Measurements from ENCODE around the gene PAK4.
"Not testable (repeated sequence)": the region's sequence is repeated elsewhere in the genome, so short reads cannot be mapped to it uniquely, and the experiment has no call there.

Gene PAK4

DNA sequence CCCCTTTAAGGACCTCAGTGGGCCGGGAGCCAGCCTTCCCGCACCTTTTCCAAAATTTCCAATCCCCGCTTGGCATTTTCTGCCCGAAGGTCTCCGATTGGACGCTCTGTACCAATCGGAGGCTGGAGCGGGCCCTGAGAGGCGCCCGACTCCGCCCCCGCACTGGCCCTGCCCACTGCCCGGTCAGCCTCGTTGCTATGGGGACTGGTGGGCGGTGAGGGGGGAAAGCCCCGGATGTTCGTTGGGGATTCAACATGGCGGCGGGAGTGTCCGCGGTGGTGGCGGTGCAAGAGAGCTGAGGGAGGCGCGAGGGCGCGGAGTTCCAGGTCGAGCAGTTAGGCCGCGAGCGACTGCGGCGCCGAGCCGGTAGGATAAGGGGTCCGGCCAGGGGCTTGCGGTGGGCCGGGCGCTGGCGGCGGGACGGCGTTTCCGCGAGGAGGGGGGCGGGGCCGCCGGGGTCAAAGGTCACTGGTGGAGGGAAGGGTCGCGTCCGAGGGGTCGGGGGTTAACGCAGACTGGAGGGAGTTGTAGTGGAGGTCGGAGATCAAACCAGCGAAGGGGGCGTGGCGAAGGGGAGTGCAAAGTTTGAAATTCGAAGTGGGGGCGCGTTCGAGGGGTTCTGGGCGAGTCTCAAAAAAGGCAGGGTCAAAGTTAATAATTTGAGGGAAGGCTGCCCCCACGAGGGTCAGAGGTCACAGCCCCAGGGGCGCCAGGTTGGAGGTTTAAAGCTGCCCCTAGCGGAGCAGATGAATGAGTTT, at the start of gene PAK4:
TSS of gene PAK4 (plus strand) at position 233 of the 758 bp plus-strand sequence. CDS start 43,768 bp downstream, outside the sequence.
- in situ Hi-C loops (cut with MboI; ENCODE audit: low sequenced_read_pairs): no loop called here

- in situ Hi-C loops (cut with MboI; ENCODE audit: low sequenced_read_pairs): no loop called here
These were observed 48.3 kb upstream of the PAK4 start for GRCh38 chr19:39077323-39077722.

- in situ Hi-C loops (cut with MboI; ENCODE audit: low sequenced_read_pairs): no loop called here
These were observed 47.0 kb upstream of the PAK4 start for GRCh38 chr19:39078436-39079200.

- in situ Hi-C loops (cut with MboI; ENCODE audit: low sequenced_read_pairs): no loop called here
These were observed 45.2 kb upstream of the PAK4 start for GRCh38 chr19:39080431-39080830.

- in situ Hi-C loops (cut with MboI; ENCODE audit: low sequenced_read_pairs): no loop called here
These were observed 43.4 kb upstream of the PAK4 start for GRCh38 chr19:39082167-39082566.

- in situ Hi-C loops (cut with MboI; ENCODE audit: low sequenced_read_pairs): no loop called here
These were observed 42.6 kb upstream of the PAK4 start for GRCh38 chr19:39082745-39083598.

- in situ Hi-C loops (cut with MboI; ENCODE audit: low sequenced_read_pairs): no loop called here
These were observed 42.0 kb upstream of the PAK4 start for GRCh38 chr19:39083599-39083982.

GRCh38 chr19:39083983-39084731, 41.4 kb upstream of the PAK4 start, which contains the start of gene ACP7:
Gene ACP7 (plus strand): TSS chr19:39084368. CDS start chr19:39085270, 902 bp downstream.
- in situ Hi-C loops (cut with MboI; ENCODE audit: low sequenced_read_pairs): no loop called here

DNA sequence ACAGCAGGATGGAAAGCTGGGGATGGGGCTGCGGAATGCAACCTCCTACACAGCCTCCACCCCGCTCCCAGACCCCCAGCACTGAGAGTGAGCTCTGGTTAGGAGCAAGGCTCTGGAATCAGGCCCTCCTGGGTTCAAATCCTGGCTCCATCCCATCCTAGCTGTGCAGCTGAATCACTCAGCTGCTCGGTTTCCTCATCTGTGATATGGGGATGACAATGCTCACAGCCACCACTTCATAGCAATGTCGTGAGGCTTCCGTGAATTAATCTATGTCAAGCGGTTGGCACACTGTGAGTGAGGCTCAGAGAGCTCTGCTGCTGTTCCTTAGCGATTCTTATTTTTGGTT, 40.9 kb upstream of the PAK4 start:
- in situ Hi-C loops (cut with MboI; ENCODE audit: low sequenced_read_pairs): no loop called here

DNA sequence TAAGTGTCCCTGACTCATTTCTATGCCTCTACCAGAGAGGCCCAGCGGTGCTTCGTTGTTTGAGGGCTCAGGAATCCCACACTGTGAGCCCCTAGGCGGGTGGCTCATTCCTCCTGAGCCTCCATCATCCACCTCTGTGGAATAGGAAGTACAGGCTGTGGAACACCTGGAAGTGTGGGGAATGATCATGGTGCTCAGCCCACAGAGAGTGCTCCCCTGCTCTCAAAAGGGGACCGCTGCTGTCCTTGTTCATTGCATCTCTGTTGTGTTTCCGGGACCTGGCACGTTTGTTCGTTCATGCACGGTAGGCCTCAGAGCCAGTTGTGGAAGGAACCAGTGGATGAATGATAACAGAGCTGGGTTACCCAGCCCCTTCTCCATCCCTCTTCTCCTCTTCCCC, 40.2 kb upstream of the PAK4 start:
- in situ Hi-C loops (cut with MboI; ENCODE audit: low sequenced_read_pairs): no loop called here

- in situ Hi-C loops (cut with MboI; ENCODE audit: low sequenced_read_pairs): no loop called here
These were observed 39.2 kb upstream of the PAK4 start for GRCh38 chr19:39086386-39086785.

GRCh38 chr19:39087907-39088686, 37.5 kb upstream of the PAK4 start:
- in situ Hi-C loops (cut with MboI; ENCODE audit: low sequenced_read_pairs): no loop called here

GRCh38 chr19:39090016-39090415, 35.6 kb upstream of the PAK4 start:
- in situ Hi-C loops (cut with MboI; ENCODE audit: low sequenced_read_pairs): not testable (repeated sequence)

DNA sequence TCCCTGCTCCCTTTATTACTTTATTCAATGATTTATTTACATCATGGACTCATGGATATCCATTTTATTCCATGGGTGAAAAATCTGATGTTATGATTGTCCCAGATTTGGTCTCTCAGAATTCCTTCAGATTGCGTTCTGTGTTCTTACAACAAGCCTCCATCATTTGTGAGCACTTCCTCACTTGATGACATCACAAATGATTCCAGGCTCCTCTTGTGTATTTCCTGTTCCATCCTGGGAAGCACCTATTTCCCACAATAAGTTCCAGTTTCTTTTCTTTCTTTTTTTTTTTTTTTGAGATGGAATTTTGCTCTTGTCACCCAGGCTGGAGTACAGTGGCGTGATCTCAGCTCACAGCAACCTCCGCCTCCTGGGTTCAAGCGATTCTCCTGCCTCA, 34.7 kb upstream of the PAK4 start:
- in situ Hi-C loops (cut with MboI; ENCODE audit: low sequenced_read_pairs): no loop called here

DNA sequence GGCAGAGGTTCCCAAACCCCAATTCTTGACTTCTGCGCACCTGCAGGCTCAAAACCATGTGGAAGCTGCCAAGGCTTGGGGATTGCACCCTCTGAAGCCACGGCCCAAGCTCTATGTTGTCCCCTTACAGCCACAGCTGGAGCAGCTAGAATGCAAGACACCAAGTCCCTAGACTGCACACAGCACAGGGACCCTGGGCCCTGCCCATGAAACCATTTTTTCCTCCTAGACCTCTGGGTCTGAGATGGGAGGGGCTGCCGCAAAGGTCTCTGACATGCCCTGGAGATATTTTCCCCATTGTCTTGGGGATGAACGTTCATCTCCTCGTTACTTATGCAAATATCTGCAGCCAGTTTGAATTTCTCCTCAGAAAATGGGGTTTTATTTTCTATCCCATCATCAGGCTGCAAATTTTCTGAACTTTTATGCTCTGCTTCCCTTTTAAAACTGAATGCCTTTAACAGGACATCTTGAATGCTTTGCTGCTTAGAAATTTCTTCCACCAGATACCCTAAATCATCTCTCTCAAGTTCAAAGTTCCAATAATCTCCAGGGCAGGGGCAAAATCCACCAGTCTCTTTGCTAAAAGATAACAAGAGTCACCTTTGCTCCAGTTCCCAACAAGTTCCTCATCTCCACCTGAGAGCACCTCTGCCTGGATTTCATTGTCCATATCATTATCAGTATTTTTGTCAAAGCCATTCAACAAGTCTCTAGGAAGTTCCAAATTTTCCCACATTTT, 29.6 kb upstream of the PAK4 start:
- in situ Hi-C loops (cut with MboI; ENCODE audit: low sequenced_read_pairs): not testable (repeated sequence)

DNA sequence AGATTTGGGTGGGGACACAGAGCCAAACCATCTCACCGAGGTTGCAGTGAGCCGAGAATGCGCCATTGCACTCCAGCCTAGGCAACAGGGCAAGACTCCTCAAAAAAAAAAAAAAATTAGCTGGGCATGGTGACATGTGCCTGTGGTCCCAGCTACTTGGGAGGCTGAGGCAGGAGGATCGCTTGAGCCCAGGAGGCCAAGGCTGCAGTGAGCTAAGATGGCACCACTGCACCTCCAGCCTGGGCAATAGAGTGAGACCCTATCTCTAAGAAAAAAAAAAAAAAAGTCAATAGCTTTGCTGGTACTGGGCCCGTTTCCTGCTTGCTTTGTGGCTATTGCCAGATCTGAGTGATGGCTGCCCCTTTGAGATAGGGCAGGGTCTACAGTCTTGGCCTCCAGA, 28.3 kb upstream of the PAK4 start:
- in situ Hi-C loops (cut with MboI; ENCODE audit: low sequenced_read_pairs): no loop called here

- in situ Hi-C loops (cut with MboI; ENCODE audit: low sequenced_read_pairs): no loop called here
These were observed 27.9 kb upstream of the PAK4 start for GRCh38 chr19:39097721-39098120.

- in situ Hi-C loops (cut with MboI; ENCODE audit: low sequenced_read_pairs): no loop called here
These were observed 27.0 kb upstream of the PAK4 start for GRCh38 chr19:39098365-39099269.
